AG10803 (cell line): ENCODE results near the gene C8A.
A peak's percentile ranks its signal among the peaks of the same experiment; 100 is the strongest.

ENCODE experiments used
- DNase-seq: peaks from one replicate; pipeline ENCODE4 v3.0.0; 2010; ENCODE audit warnings: low read depth
- H3K4me3 ChIP-seq: 2 replicates; pipeline ENCODE4 v1.5.1; 2011; ENCODE audit warnings: mild to moderate bottlenecking, low read length, control low read depth
- CTCF ChIP-seq: conservative IDR thresholded peaks from 2 replicates; pipeline ENCODE4 v1.5.1; 2011; ENCODE audit warnings: mild to moderate bottlenecking, low read length, control low read depth, inconsistent platforms

The C8A gene

GRCh38 chr1:56817716-56818463, 36.7 kb upstream of the C8A start:
- peak; percentile 66 for DNase-seq
- H3K4me3 ChIP-seq: no peak overlapping the region
- no peak for TF ChIP-seq CTCF

GRCh38 chr1:56819387-56819899, 35.2 kb upstream of the C8A start, which contains the start of gene FYB2:
Gene FYB2 (minus strand): TSS chr1:56819404. CDS start chr1:56819290, 114 bp downstream.
- no peak within 1 kb of the TSS for H3K4me3 ChIP-seq
- TF ChIP-seq CTCF: no peak
- DNase-seq: no peak

GRCh38 chr1:56820755-56821461, 33.7 kb upstream of the C8A start:
- peak; percentile 73 for DNase-seq
- no peak overlapping the region for H3K4me3 ChIP-seq
- TF ChIP-seq CTCF: peak; percentile 97

GRCh38 chr1:56821462-56821797, 33.2 kb upstream of the C8A start:
- DNase-seq: no peak
- no peak overlapping the region for H3K4me3 ChIP-seq
- TF ChIP-seq CTCF: no peak

GRCh38 chr1:56824271-56824670, 30.3 kb upstream of the C8A start:
- no peak for TF ChIP-seq CTCF
- H3K4me3 ChIP-seq: no peak overlapping the region
- DNase-seq: peak; percentile 41

- H3K4me3 ChIP-seq: no peak overlapping the region
- no peak for DNase-seq
- TF ChIP-seq CTCF: no peak
Observed at GRCh38 chr1:56824938-56825337, 29.7 kb upstream of the C8A start.

GRCh38 chr1:56825436-56825835, 29.2 kb upstream of the C8A start:
- no peak for TF ChIP-seq CTCF
- no peak overlapping the region for H3K4me3 ChIP-seq
- no peak for DNase-seq
